GM12801 (cell line): ENCODE data around the gene KRTAP12-2.

Experiments used
- TF ChIP-seq, protein P1 (sequence below): IDR thresholded peaks from one replicate; pipeline ENCODE4 v1.5.1; 2011; ENCODE audit warnings: control low read depth; ENCODE audit not compliant: insufficient read length; ENCODE audit errors: extremely low read depth

The KRTAP12-2 gene

DNA sequence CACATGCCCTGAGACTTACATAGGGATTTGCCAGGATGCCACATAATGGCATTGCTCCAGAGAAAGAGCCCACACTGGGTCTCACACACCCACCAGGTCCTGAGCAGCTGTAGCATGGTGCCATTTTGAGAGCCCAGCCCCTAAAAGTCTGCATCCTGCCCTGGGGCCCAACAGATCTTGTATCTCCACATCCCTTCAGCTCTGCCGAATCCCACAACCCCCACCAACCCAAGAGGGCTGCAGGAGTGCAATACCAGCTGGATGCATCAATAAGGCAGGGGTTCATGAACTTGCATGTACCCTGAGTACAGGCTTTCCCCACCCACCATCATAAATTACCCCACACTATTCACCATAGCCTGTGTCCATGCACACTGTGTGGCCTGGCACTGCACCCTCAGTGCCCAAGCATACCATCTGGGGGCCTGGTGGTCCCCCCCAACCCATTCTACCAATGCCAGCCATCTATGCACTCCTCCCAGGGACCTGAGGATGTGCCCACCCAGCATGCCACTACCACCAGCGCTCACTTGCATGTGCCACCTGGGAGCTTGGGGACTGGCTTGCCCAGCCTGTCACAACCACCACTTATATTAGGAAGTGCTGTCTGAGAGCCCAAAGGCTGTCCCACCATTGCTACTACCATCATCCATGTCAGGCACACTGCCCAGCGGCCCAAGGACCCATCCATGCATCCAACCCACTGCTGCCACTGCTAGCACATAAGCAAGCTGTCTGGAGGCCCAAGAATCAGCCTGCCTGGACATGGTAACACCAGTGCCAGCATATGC is 4.1 kb upstream of the KRTAP12-2 start:
- TF ChIP-seq, protein P1, sequence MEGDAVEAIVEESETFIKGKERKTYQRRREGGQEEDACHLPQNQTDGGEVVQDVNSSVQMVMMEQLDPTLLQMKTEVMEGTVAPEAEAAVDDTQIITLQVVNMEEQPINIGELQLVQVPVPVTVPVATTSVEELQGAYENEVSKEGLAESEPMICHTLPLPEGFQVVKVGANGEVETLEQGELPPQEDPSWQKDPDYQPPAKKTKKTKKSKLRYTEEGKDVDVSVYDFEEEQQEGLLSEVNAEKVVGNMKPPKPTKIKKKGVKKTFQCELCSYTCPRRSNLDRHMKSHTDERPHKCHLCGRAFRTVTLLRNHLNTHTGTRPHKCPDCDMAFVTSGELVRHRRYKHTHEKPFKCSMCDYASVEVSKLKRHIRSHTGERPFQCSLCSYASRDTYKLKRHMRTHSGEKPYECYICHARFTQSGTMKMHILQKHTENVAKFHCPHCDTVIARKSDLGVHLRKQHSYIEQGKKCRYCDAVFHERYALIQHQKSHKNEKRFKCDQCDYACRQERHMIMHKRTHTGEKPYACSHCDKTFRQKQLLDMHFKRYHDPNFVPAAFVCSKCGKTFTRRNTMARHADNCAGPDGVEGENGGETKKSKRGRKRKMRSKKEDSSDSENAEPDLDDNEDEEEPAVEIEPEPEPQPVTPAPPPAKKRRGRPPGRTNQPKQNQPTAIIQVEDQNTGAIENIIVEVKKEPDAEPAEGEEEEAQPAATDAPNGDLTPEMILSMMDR: no peak

DNA sequence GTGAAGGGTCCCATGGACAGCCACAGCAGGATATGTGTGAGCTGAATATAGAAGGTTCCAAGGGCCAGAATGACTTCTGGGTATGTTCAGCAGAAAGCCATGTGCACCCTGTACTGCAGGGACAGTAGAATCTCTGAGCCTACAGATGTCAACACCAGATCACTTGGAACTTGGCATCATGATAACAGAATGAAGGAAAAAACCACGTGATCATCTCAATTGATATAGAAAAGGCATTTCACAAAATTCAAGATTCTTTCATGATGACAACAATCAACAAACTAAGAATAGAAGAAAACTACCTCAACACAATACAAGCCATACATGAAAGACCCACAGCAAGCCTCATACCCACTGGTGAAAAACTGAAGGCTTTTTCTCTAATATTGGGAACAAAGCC is 885 bp upstream of the KRTAP12-2 start:
- TF ChIP-seq, protein P1: no peak

DNA sequence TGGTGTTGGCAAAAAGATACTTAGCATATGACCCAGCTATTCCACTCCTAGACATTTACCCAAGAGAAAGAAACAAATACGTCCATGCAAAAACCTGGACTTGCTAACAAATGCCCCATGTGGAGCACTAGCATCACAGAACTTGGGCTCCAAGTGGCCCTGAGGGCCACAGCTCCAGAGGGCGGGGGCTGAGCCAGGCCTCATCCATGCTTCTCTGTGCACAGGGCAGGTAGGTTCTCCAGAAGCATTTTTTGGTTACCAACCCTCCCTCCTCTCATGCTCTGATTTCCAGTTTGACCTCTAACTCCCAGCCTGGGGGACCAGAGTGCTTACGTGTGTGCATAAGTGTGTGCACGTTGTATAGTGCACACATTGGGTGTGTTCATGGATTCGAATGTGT is 2.0 kb downstream of the KRTAP12-2 start:
- TF ChIP-seq, protein P1: no peak

DNA sequence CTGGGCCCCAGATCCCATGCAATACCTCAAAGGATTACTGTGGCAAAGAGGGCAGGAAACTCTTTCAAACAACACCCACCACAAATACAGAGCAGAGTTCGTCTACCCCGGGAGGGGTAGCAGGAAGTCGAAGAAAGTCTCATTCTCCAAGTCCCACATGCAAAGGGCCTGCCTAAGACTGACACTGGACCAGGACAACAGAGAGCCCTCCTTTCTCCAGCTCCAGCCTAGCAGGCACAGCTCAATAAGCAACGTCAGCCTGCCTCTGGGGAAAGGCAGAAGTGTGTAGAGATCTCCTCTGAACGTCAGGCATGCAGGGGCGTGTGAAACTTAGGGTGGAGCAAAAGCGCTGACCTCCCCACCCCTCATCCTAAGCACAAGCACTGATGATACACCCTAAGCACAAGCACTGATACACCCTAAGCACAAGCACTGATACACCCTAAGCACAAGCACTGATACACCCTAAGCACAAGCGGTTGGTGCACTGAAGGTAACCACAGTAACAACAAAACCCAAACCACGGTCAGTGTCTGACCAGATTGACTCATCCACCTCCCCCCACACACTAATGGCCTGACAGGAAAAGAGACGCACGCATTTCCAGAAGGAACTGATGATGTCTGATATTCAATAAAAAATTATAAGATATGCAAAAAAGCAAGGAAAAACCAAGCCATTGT is 7.7 kb downstream of the KRTAP12-2 start:
- TF ChIP-seq, protein P1: no peak

DNA sequence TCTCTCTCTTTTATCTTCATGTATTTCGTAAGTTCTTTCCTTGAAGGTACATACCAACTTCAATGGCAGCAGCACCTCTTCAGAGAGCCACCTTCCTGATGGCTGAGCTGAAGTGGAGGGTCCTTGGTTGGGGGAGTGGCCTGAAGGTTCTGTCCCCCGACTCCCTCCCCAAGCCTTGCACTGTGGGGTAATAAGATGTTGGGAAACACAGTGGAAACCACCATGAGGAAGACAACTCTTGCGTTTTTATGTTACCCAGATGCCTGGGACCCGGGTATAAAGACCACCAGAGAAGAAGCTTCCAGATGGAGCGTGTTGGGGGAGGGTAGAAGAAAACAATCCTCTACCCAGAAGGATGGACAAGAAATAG is 8.2 kb downstream of the KRTAP12-2 start:
- TF ChIP-seq, protein P1: no peak

DNA sequence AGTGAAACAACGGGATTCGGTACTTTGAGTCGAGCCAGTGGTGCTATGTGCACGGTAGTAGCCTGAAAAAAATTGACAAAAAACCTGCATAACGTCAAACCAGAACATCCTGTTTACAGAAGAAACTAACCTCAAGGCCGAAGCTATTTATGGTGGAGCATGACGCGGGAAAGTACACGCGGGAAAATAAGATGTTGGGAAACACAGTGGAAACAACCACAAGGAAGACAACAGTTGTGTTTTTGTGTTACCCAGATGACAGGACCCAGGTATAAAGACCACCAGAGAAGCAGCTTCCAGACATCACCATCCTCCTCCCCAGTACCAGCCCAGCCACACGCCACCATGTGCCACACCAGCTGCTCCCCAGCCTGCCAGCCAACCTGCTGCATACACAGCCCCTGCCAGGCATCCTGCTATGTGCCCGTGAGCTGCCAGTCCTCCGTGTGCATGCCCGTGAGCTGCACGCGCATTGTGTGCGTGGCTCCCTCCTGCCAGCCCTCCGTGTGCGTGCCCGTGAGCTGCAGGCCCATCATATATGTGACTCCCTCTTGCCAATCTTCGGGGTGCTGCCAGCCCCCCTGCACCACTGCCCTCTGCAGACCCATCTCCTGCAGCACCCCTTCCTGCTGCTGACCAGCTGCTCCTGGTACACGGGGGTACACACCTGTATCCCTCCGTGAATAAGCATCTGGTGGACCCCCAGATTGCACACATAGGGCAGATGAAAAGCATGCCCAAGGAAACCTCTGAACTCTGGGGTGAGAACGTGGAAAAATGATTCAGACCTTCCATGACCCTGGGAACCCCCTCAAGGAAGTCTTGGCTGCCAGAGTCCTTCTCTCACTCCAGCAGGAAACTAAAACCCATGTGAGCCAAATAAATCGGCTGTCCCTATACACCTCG is 8.8 kb downstream of the KRTAP12-2 start, which contains the start of gene KRTAP12-3:
TSS of gene KRTAP12-3 (plus strand) at position 298 of the 906 bp plus-strand sequence. CDS start at position 346, 48 bp downstream.
- TF ChIP-seq, protein P1: no peak

DNA sequence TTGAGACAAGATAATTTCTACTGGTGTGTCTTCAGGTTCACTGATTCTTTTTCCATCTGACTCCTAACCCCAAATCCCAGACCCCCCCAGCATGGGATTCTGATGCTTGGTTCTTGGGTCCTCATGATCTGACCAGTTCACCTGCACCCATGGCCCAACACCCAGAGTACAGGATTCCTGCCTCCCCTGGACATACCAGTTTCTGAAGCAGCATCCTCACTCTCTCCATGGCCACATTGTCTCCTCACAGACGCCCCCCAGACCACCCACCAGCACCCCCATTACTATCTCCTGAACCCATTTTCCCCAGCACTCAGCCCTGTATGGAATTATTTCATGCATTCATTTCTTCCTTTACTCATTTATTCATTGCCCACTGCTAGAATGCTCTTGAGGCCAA is 9.9 kb downstream of the KRTAP12-2 start:
- TF ChIP-seq, protein P1: no peak
